ENCODE results near the gene LEPR.

- TF ChIP-seq CTCF (conservative IDR thresholded peaks at IDR 0.05 in 1 of 2, IDR thresholded peaks at IDR 0.05 in 1 of 2; ENCODE audit: extremely low read depth in 1 of 2, insufficient read depth in 1 of 2, low read depth in 1 of 2, low read length in 2 of 2) (no peak), EZH2 (IDR thresholded peaks at IDR 0.05; ENCODE audit: borderline replicate concordance, low read length) (no peak)
These were observed 21.5 kb upstream of the LEPR start for GRCh38 chr1:65399003-65399402.

All from mammary epithelial cell (primary cell).